T-helper 17 cell (primary cell): Measurements from ENCODE around the gene DHRS12. TPM values are rescaled to one million over a fixed set of nuclear protein-coding genes. Genes with fewer than 3 reads are reported as not detected.

Experiments
- ATAC-seq: fragments of 150-1000 bp; cut with Tn5 transposase; 2 replicates; pipeline ENCODE4 v1.10.0; 2021; ENCODE audit warnings: mild to moderate bottlenecking, moderate library complexity
- DNase-seq, 3 donors: peaks; one replicate each; pipeline versions ENCODE4 v3.0.0 to v3.0.0-alpha.2; 2020 to 2021
- H3K9me3 ChIP-seq: one replicate; pipeline ENCODE4 v1.7.0; 2013; ENCODE audit warnings: low read length, mild to moderate bottlenecking; ENCODE audit not compliant: control insufficient read depth, poor library complexity, severe bottlenecking
- H3K27ac Mint-ChIP-seq: one replicate; pipeline ENCODE4 v1.8.0; 2022; ENCODE audit warnings: mild to moderate bottlenecking, moderate library complexity, mixed read lengths
- H3K27me3 Mint-ChIP-seq: one replicate; pipeline ENCODE4 v1.8.0; 2022; ENCODE audit warnings: mixed read lengths
- H3K36me3 Mint-ChIP-seq: one replicate; pipeline ENCODE4 v1.8.0; 2022; ENCODE audit warnings: low read depth, mixed read lengths
- H3K4me1 Mint-ChIP-seq: one replicate; pipeline ENCODE4 v1.8.0; 2022; ENCODE audit warnings: mild to moderate bottlenecking, mixed read lengths
- H3K4me3 Mint-ChIP-seq: one replicate; pipeline ENCODE4 v1.8.0; 2022; ENCODE audit warnings: mild to moderate bottlenecking, moderate library complexity, mixed read lengths
- total RNA-seq, 4 donors: library from RNA in 2 of 4; stranded (reverse) in 2 of 4; gene quantifications; one replicate each; pipeline ENCODE4 v1.2.3 and lab custom pipeline; 2022 to 2026

DHRS12 gene
- total RNA-seq, 2 donors from 2014 or later: 18.1 to 23.1 TPM

- H3K9me3 ChIP-seq: no peaks in the 10 kb centered on the region
- Mint-ChIP-seq H3K27ac (no peak overlapping the region), H3K4me3 (no peak overlapping the region), H3K4me1 (peaks cover 4% of the 10 kb centered on the region), H3K27me3 (no peaks in the 10 kb centered on the region), H3K36me3 (peaks cover 2% of the 10 kb centered on the region)
- no peak for ATAC-seq
- DNase-seq: no peak
These were observed 76.2 kb downstream of the DHRS12 start for GRCh38 chr13:51727634-51728274.

GRCh38 chr13:51726446-51727193, 77.3 kb downstream of the DHRS12 start:
- H3K36me3 Mint-ChIP-seq: peaks cover 2% of the 10 kb centered on the region

GRCh38 chr13:51724721-51725120, 79.2 kb downstream of the DHRS12 start:
- Mint-ChIP-seq H3K4me3 (no peak overlapping the region), H3K4me1 (peaks cover 6% of the 10 kb centered on the region), H3K27me3 (no peaks in the 10 kb centered on the region), H3K36me3 (peaks cover 2% of the 10 kb centered on the region), H3K27ac (no peak overlapping the region)
- ATAC-seq: no peak
- H3K9me3 ChIP-seq: no peaks in the 10 kb centered on the region
- no peak for DNase-seq

More at GRCh38 chr13:51726446-51727193, 77.3 kb downstream of the DHRS12 start:
- no peak overlapping the region for H3K4me3 Mint-ChIP-seq
- H3K27ac Mint-ChIP-seq: no peak overlapping the region
- DNase-seq: no peak
- no peaks in the 10 kb centered on the region for H3K27me3 Mint-ChIP-seq
- ATAC-seq: no peak
- peaks cover 7% of the 10 kb centered on the region for H3K4me1 Mint-ChIP-seq
- no peaks in the 10 kb centered on the region for H3K9me3 ChIP-seq

- H3K9me3 ChIP-seq: no peaks in the 10 kb centered on the region
- no peak for DNase-seq
- Mint-ChIP-seq H3K4me1 (peaks cover 8% of the 10 kb centered on the region), H3K27ac (no peak overlapping the region), H3K36me3 (peaks cover 2% of the 10 kb centered on the region), H3K27me3 (no peaks in the 10 kb centered on the region), H3K4me3 (no peak overlapping the region)
- no peak for ATAC-seq
These were observed 80.4 kb downstream of the DHRS12 start for GRCh38 chr13:51723529-51723928.

- DNase-seq (no peak), ATAC-seq (no peak)
- H3K27ac Mint-ChIP-seq: no peak overlapping the region
- no peak overlapping the region for H3K4me3 Mint-ChIP-seq
- H3K9me3 ChIP-seq: no peaks in the 10 kb centered on the region
- H3K36me3 Mint-ChIP-seq: no peaks in the 10 kb centered on the region
- H3K4me1 Mint-ChIP-seq: peaks cover 8% of the 10 kb centered on the region
- no peaks in the 10 kb centered on the region for H3K27me3 Mint-ChIP-seq
These were observed 82.5 kb downstream of the DHRS12 start for GRCh38 chr13:51721496-51721895.

GRCh38 chr13:51719394-51719793, 84.6 kb downstream of the DHRS12 start:
- ATAC-seq (no peak), DNase-seq (no peak)
- no peaks in the 10 kb centered on the region for H3K9me3 ChIP-seq
- peaks cover 8% of the 10 kb centered on the region for H3K4me1 Mint-ChIP-seq
- no peaks in the 10 kb centered on the region for H3K36me3 Mint-ChIP-seq
- H3K27ac Mint-ChIP-seq: peak overlapping the region; percentile 51
- H3K27me3 Mint-ChIP-seq: no peaks in the 10 kb centered on the region
- no peak overlapping the region for H3K4me3 Mint-ChIP-seq

Other genes with a start within 250 kb of the DHRS12 start
- 10 to 100 TPM; 41.5 to 52.2 TPM for gene WDFY2, start 219.7 kb downstream of the DHRS12 start, total RNA-seq
- 1 to 10 TPM; 1.3 to 1.7 TPM for gene TMEM272, start 41.0 kb upstream of the DHRS12 start, total RNA-seq
- gene CCDC70, start 57.8 kb upstream of the DHRS12 start, total RNA-seq: not detected
- 1 to 10 TPM; 1.1 to 2.3 TPM for gene ATP7B, start 207.3 kb upstream of the DHRS12 start, total RNA-seq
- gene ALG11, start 208.2 kb upstream of the DHRS12 start, total RNA-seq: 10 to 100 TPM; 23.8 to 27.5 TPM
- gene UTP14C, start 220.5 kb upstream of the DHRS12 start, total RNA-seq: 1 to 10 TPM; 3.1 to 3.8 TPM